DMS114 treated with DMSO at 0.1 percent for 48 hours (cell line): ENCODE results near the gene TTL.
A peak's percentile ranks its signal among the peaks of the same experiment; 100 is the strongest.

ENCODE experiments used
- DNase-seq: peaks from one replicate; lab custom pipeline; 2025; ENCODE audit not compliant: unreplicated experiment; lab: John Stamatoyannopoulos, UW

Gene TTL

DNA sequence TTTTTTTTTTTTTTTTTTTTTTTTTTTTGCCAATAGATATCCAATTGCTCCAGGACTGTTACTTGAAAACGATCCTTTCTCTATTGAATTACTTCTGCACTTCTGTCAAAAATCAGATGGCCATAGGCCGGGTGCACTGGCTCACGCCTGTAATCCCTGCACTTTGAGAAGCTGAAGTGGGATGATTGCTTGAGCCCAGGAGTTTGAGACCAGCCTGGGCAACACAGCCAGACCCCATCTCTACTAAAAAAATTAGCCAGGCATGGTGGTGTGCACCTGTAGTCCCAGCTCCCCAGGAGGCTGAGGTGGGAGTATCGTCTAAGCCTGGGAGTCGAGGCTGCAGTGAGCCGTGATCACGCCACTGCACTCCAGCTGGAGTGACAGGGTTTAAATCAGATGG lies 98.1 kb downstream of the TTL start:
- DNase-seq, result no peak

DNA sequence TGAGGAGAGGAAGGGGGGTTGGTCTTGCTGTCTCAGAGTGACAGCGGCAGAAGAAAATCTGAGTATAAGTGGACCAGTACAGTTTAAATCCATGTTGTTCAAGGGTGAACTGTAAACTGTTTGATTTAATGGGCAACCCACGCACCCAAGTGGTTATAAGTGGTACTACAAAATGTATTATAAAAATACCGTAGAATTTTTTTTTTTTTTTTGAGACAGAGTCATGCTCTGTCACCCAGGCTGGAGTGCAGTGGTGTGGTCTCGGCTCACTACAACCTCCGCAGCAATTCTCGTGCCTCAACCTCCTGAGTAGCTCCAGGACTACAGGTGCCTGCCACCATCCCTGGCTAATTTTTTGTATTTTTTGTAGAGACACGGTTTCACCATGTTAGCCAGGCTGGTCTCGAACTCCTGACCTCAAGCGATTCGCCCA lies 100.4 kb downstream of the TTL start:
- DNase-seq, result peak; percentile 31

- DNase-seq, result peak; percentile 45
These were observed 101.7 kb downstream of the TTL start for GRCh38 chr2:112583497-112584133.

DNA sequence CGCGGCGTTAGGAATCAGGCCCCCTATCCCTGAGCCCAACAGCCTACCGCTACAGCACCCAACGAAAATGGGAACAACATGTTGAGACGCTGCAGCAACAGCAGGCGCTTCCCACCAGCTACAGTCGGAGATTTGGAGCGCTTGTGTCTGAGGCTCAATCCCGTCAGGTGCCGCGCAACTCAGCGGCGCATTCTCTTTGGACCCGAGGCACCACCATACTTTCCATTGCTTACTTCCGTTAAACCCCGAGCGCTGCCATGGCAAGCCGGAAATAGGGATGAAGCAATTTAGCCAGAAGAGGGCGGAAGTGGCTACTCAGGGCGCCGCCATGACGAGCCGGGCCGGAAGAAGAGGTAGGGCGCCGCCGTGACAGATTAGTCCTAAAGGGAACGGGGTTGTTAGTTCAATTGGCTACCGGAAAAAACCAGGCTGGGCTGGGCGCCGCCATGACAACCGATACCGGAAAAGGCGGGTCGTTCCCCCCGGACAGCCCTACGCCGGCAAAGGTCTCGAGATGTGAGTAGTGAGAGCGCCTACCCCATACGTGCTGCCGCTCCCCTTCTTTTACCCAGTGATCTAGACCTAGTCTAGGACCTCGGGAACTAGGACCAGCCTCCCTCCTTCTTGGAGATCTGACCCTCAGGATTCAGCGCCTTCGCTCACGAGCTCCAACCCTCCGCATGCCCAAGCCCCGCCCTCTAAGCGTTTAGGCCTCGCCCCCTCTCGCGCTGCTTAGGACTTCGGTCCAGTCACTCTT lies 102.4 kb downstream of the TTL start, which contains the start of gene CHCHD5:
TSS of gene CHCHD5 (plus strand) at position 476 of the 757 bp plus-strand sequence. CDS start at position 515, 39 bp downstream.
- DNase-seq, result peak; percentile 91

DNA sequence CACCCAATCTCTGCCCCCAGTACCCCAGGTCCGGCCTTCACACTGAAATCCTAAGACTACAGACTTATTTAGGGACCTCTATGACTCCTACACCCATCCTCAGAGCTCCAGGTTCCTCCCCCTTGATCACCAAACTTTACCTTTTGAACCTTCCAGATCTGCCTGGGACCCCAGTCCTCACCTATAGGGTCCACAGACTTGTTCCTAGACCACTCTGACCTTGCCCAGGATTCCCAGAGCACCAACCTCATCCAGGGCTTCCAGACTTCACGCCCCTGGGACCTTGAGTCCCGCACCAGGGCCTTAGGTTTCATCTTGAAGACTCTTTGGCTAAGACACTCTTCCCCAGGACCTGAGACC lies 102.9 kb downstream of the TTL start:
- no peak for DNase-seq

DNA sequence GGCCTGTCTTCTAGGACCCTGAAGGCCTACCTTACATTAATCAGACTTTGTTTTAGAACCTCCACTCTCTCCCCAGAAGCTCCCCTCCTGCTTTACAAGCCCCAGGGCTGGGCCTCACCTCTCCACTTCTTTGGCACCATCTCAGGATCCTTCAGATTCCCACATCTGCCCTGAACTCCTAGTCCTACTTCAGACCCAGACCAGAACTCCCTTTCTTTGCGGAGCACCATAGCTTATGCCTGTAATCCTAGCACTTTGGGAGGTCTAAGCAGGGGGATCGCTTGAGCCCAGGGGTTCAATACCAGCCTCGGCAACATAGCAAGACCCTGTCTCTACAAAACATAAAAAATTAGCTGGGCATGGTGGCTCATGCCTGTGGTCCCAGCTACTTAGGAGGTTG lies 103.4 kb downstream of the TTL start:
- no peak for DNase-seq

DNA sequence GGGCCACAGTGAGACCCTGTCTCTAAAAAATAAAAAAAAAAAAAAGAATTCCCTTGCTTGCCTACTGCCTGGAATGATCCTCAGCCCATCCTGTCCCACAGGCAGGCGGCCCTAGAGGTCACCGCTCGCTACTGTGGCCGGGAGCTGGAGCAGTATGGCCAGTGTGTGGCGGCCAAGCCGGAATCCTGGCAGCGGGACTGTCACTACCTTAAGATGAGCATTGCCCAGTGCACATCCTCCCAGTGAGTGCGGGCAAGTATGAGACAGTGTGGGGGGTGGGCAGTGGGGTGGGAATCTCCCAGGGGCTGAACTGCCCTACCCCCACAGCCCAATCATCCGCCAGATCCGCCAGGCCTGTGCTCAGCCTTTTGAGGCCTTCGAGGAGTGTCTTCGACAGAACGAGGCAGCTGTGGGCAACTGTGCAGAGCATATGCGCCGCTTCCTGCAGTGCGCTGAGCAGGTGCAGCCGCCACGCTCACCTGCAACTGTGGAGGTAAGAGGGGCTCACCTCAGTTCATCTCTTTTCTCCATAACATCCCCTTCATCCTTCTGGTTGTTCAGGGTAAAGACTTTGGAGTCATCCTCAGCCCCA lies 104.0 kb downstream of the TTL start:
- no peak for DNase-seq

- DNase-seq, result no peak
These were observed 106.7 kb downstream of the TTL start for GRCh38 chr2:112588611-112589045.
